ENCODE data around the gene PDLIM1. TPM values are rescaled to one million over a fixed set of nuclear protein-coding genes. Genes with fewer than 3 reads are reported as not detected.
"Not testable (repeated sequence)": the region's sequence is repeated elsewhere in the genome, so short reads cannot be mapped to it uniquely, and the experiment has no call there.

Gene PDLIM1
- total RNA-seq, 2 donors from 2014 or later: 8.3 to 44.4 TPM

- peaks cover 2% of the 10 kb centered on the region for H3K4me1 Mint-ChIP-seq
- ATAC-seq (no peak), DNase-seq (peak in 2 of 3 donors; percentile 18 to 37)
- no peak overlapping the region for H3K4me3 Mint-ChIP-seq
- H3K9me3 ChIP-seq (ENCODE audit: control insufficient read depth, low read length, poor library complexity, severe bottlenecking): no peaks in the 10 kb centered on the region
- H3K27me3 Mint-ChIP-seq: peaks cover 38% of the 10 kb centered on the region
- peaks cover 3% of the 10 kb centered on the region for H3K36me3 Mint-ChIP-seq (ENCODE audit: low read depth)
- H3K27ac Mint-ChIP-seq: no peak overlapping the region
Observed at GRCh38 chr10:95246582-95247051, 44.2 kb downstream of the PDLIM1 start.

GRCh38 chr10:95245425-95246055, 45.3 kb downstream of the PDLIM1 start:
- peaks cover 3% of the 10 kb centered on the region for H3K36me3 Mint-ChIP-seq (ENCODE audit: low read depth)
- ATAC-seq (no peak), DNase-seq (no peak)
- no peak overlapping the region for H3K27ac Mint-ChIP-seq
- peaks cover 30% of the 10 kb centered on the region for H3K27me3 Mint-ChIP-seq
- H3K9me3 ChIP-seq (ENCODE audit: control insufficient read depth, low read length, poor library complexity, severe bottlenecking): no peaks in the 10 kb centered on the region
- no peak overlapping the region for H3K4me3 Mint-ChIP-seq
- H3K4me1 Mint-ChIP-seq: peaks cover 2% of the 10 kb centered on the region

- no peaks in the 10 kb centered on the region for H3K4me1 Mint-ChIP-seq
- no peak for DNase-seq
- no peak overlapping the region for H3K4me3 Mint-ChIP-seq
- no peak for ATAC-seq
- no peak overlapping the region for H3K27ac Mint-ChIP-seq
- peaks cover 23% of the 10 kb centered on the region for H3K27me3 Mint-ChIP-seq
- H3K36me3 Mint-ChIP-seq (ENCODE audit: low read depth): peaks cover 3% of the 10 kb centered on the region
- no peaks in the 10 kb centered on the region for H3K9me3 ChIP-seq (ENCODE audit: control insufficient read depth, low read length, poor library complexity, severe bottlenecking)
Observed at GRCh38 chr10:95244152-95244551, 46.7 kb downstream of the PDLIM1 start.

- no peaks in the 10 kb centered on the region for H3K9me3 ChIP-seq (ENCODE audit: control insufficient read depth, low read length, poor library complexity, severe bottlenecking)
- H3K4me3 Mint-ChIP-seq: no peak overlapping the region
- no peaks in the 10 kb centered on the region for H3K36me3 Mint-ChIP-seq (ENCODE audit: low read depth)
- no peak for ATAC-seq
- no peaks in the 10 kb centered on the region for H3K4me1 Mint-ChIP-seq
- H3K27ac Mint-ChIP-seq: no peak overlapping the region
- no peak for DNase-seq
- H3K27me3 Mint-ChIP-seq: peaks cover 17% of the 10 kb centered on the region
Observed at GRCh38 chr10:95243318-95243617, 47.5 kb downstream of the PDLIM1 start.

GRCh38 chr10:95242581-95243317, 48.1 kb downstream of the PDLIM1 start:
- DNase-seq: no peak
- no peaks in the 10 kb centered on the region for H3K9me3 ChIP-seq (ENCODE audit: control insufficient read depth, low read length, poor library complexity, severe bottlenecking)
- Mint-ChIP-seq H3K4me1 (no peaks in the 10 kb centered on the region), H3K36me3 (ENCODE audit: low read depth) (no peaks in the 10 kb centered on the region), H3K27me3 (peaks cover 17% of the 10 kb centered on the region), H3K27ac (no peak overlapping the region), H3K4me3 (no peak overlapping the region)
- no peak for ATAC-seq

GRCh38 chr10:95241533-95241932, 49.3 kb downstream of the PDLIM1 start:
- H3K4me3 Mint-ChIP-seq: no peak overlapping the region
- H3K9me3 ChIP-seq (ENCODE audit: control insufficient read depth, low read length, poor library complexity, severe bottlenecking): no peaks in the 10 kb centered on the region
- no peak for DNase-seq
- H3K27me3 Mint-ChIP-seq: peaks cover 22% of the 10 kb centered on the region
- no peaks in the 10 kb centered on the region for H3K4me1 Mint-ChIP-seq
- H3K36me3 Mint-ChIP-seq (ENCODE audit: low read depth): peaks cover 2% of the 10 kb centered on the region
- no peak for ATAC-seq
- no peak overlapping the region for H3K27ac Mint-ChIP-seq

GRCh38 chr10:95240811-95241210, 50.0 kb downstream of the PDLIM1 start:
- Mint-ChIP-seq H3K36me3 (ENCODE audit: low read depth) (peaks cover 2% of the 10 kb centered on the region), H3K27me3 (peaks cover 15% of the 10 kb centered on the region), H3K4me1 (no peaks in the 10 kb centered on the region), H3K27ac (no peak overlapping the region), H3K4me3 (no peak overlapping the region)
- DNase-seq (no peak), ATAC-seq (no peak)
- H3K9me3 ChIP-seq (ENCODE audit: control insufficient read depth, low read length, poor library complexity, severe bottlenecking): no peaks in the 10 kb centered on the region

GRCh38 chr10:95240096-95240495, 50.7 kb downstream of the PDLIM1 start:
- not testable (repeated sequence) for H3K27ac Mint-ChIP-seq; H3K9me3 ChIP-seq (ENCODE audit: control insufficient read depth, low read length, poor library complexity, severe bottlenecking); H3K4me3 Mint-ChIP-seq; ATAC-seq; H3K36me3 Mint-ChIP-seq (ENCODE audit: low read depth); DNase-seq; H3K4me1 Mint-ChIP-seq
- H3K27me3 Mint-ChIP-seq: peaks cover 12% of the 10 kb centered on the region

GRCh38 chr10:95237376-95238170, 53.2 kb downstream of the PDLIM1 start:
- no peaks in the 10 kb centered on the region for H3K4me1 Mint-ChIP-seq

GRCh38 chr10:95236068-95236903, 54.5 kb downstream of the PDLIM1 start:
- Mint-ChIP-seq H3K27ac (no peak overlapping the region), H3K36me3 (ENCODE audit: low read depth) (peaks cover 2% of the 10 kb centered on the region), H3K4me3 (no peak overlapping the region), H3K27me3 (peaks cover 6% of the 10 kb centered on the region), H3K4me1 (no peaks in the 10 kb centered on the region)
- ATAC-seq: no peak
- no peak for DNase-seq
- H3K9me3 ChIP-seq (ENCODE audit: control insufficient read depth, low read length, poor library complexity, severe bottlenecking): no peaks in the 10 kb centered on the region

More at GRCh38 chr10:95237376-95238170, 53.2 kb downstream of the PDLIM1 start:
- ATAC-seq (no peak), DNase-seq (no peak)
- Mint-ChIP-seq H3K4me3 (no peak overlapping the region), H3K27ac (no peak overlapping the region), H3K27me3 (peaks cover 6% of the 10 kb centered on the region), H3K36me3 (ENCODE audit: low read depth) (peaks cover 2% of the 10 kb centered on the region)
- H3K9me3 ChIP-seq (ENCODE audit: control insufficient read depth, low read length, poor library complexity, severe bottlenecking): no peaks in the 10 kb centered on the region

GRCh38 chr10:95235676-95236067, 55.1 kb downstream of the PDLIM1 start:
- peaks cover 1% of the 10 kb centered on the region for H3K4me1 Mint-ChIP-seq
- ATAC-seq (no peak), DNase-seq (no peak)
- H3K9me3 ChIP-seq (ENCODE audit: control insufficient read depth, low read length, poor library complexity, severe bottlenecking): no peaks in the 10 kb centered on the region
- H3K36me3 Mint-ChIP-seq (ENCODE audit: low read depth): peaks cover 2% of the 10 kb centered on the region
- peaks cover 7% of the 10 kb centered on the region for H3K27me3 Mint-ChIP-seq
- H3K4me3 Mint-ChIP-seq: no peak overlapping the region
- no peak overlapping the region for H3K27ac Mint-ChIP-seq

- no peaks in the 10 kb centered on the region for H3K9me3 ChIP-seq (ENCODE audit: control insufficient read depth, low read length, poor library complexity, severe bottlenecking)
- ATAC-seq (no peak), DNase-seq (no peak)
- peaks cover 14% of the 10 kb centered on the region for H3K27me3 Mint-ChIP-seq
- no peak overlapping the region for H3K27ac Mint-ChIP-seq
- H3K4me1 Mint-ChIP-seq: peaks cover 4% of the 10 kb centered on the region
- no peak overlapping the region for H3K4me3 Mint-ChIP-seq
- H3K36me3 Mint-ChIP-seq (ENCODE audit: low read depth): peaks cover 2% of the 10 kb centered on the region
Observed at GRCh38 chr10:95234951-95235350, 55.9 kb downstream of the PDLIM1 start.
